PC-9 (cell line): ENCODE results near the gene MACROD2.

Experiments used
- CTCF ChIP-seq: fragments of 200-600 bp; sonication (generic); conservative IDR thresholded peaks from 2 replicates; pipeline ENCODE4 v1.6.1; 2017; ENCODE audit warnings: mixed run types, antibody characterized with exemption, mild to moderate bottlenecking, moderate library complexity
- EZH2 ChIP-seq: fragments of 200-600 bp; sonication (generic); IDR thresholded peaks from 2 replicates; pipeline ENCODE4 v1.8.0; 2017; ENCODE audit warnings: antibody characterized with exemption, low read depth

DNA sequence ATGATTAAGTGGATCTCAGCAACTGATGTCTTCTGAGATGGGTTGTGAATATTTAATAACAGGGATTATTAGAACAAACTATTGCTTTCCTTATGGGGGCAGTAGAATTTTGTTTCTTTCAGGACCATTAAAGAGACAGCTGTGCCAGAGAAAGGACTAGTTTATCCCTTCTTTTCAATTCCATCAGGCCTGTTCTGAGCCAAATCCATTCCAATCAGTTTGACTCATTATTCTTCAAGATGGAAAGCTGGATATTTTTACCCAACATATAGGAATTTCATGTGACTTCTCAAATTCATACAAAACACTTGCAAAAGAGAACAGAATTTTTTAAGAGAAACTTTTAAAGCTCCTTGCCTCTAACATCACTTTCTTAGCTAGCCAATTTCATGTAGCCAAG, 1064.1 kb downstream of the MACROD2 start:
- TF ChIP-seq CTCF: no peak
- no peak for TF ChIP-seq EZH2
